Astrocyte (in vitro differentiated cells and primary cell): ENCODE measurements around the gene CLDN18. TPM values are rescaled to one million over a fixed set of nuclear protein-coding genes. Genes with fewer than 3 reads are reported as not detected.

ENCODE experiments used
- DNase-seq: peaks from one replicate; pipeline ENCODE4 v3.0.0-alpha.2; 2010; ENCODE audit warnings: low read depth
- FAIRE-seq: peaks from 2 replicates; lab custom pipeline; 2011; peaks lifted over from hg19 to GRCh38; lab: Jason Lieb, UNC
- H2AFZ ChIP-seq: 2 replicates; pipeline ENCODE4 v1.6.0; 2012; ENCODE audit warnings: low read depth, low read length, inconsistent platforms
- H3K27ac ChIP-seq: 2 replicates; pipeline ENCODE4 v1.5.1; 2011; ENCODE audit warnings: low read depth, low read length, inconsistent platforms
- H3K27me3 ChIP-seq: 2 replicates; pipeline ENCODE4 v1.6.0; 2011; ENCODE audit warnings: low read length, inconsistent platforms; ENCODE audit not compliant: insufficient read depth
- H3K36me3 ChIP-seq: 2 replicates; pipeline ENCODE4 v1.5.1; 2011; ENCODE audit warnings: low read length, inconsistent platforms; ENCODE audit not compliant: insufficient read depth
- H3K4me1 ChIP-seq: 2 replicates; pipeline ENCODE4 v1.5.1; 2011; ENCODE audit warnings: low read length, inconsistent platforms; ENCODE audit not compliant: insufficient read depth
- H3K4me2 ChIP-seq: 2 replicates; pipeline ENCODE4 v1.6.0; 2012; ENCODE audit warnings: low read length, inconsistent platforms
- H3K4me3 ChIP-seq: 2 replicates; pipeline ENCODE4 v1.5.1; 2011; ENCODE audit warnings: low read depth, mild to moderate bottlenecking, low read length, inconsistent platforms; ENCODE audit not compliant: insufficient read depth
- H3K79me2 ChIP-seq: 2 replicates; pipeline ENCODE4 v1.6.0; 2012; ENCODE audit warnings: mild to moderate bottlenecking, low read length, inconsistent platforms; ENCODE audit not compliant: insufficient read depth
- H3K9ac ChIP-seq: 2 replicates; pipeline ENCODE4 v1.6.0; 2012; ENCODE audit warnings: mild to moderate bottlenecking, low read length, inconsistent platforms
- H3K9me3 ChIP-seq: 2 replicates; pipeline ENCODE4 v1.5.1; 2012; ENCODE audit warnings: low read depth, mild to moderate bottlenecking, low read length, inconsistent platforms; ENCODE audit not compliant: insufficient read depth
- H4K20me1 ChIP-seq: 2 replicates; pipeline ENCODE4 v1.6.0; 2012; ENCODE audit warnings: low read length, inconsistent platforms; ENCODE audit not compliant: insufficient read depth
- H3K27ac Mint-ChIP-seq: one replicate; pipeline ENCODE4 v1.8.0; 2021; ENCODE audit warnings: mild to moderate bottlenecking, mixed read lengths; ENCODE audit not compliant: unreplicated experiment
- H3K27me3 Mint-ChIP-seq: one replicate; pipeline ENCODE4 v1.8.0; 2021; ENCODE audit warnings: low read depth, mixed read lengths; ENCODE audit not compliant: unreplicated experiment
- H3K36me3 Mint-ChIP-seq: one replicate; pipeline ENCODE4 v1.8.0; 2021; ENCODE audit warnings: low read depth, mixed read lengths; ENCODE audit not compliant: unreplicated experiment
- H3K4me1 Mint-ChIP-seq: one replicate; pipeline ENCODE4 v1.8.0; 2021; ENCODE audit warnings: low read depth, mixed read lengths; ENCODE audit not compliant: unreplicated experiment
- H3K4me3 Mint-ChIP-seq: one replicate; pipeline ENCODE4 v1.8.0; 2021; ENCODE audit warnings: mild to moderate bottlenecking, moderate library complexity, mixed read lengths; ENCODE audit not compliant: unreplicated experiment
- H3K9me3 Mint-ChIP-seq: one replicate; pipeline ENCODE4 v1.8.0; 2021; ENCODE audit warnings: mild to moderate bottlenecking, mixed read lengths; ENCODE audit not compliant: unreplicated experiment
- EZH2 ChIP-seq: IDR thresholded peaks from 2 replicates; pipeline ENCODE4 v1.6.1; 2012; ENCODE audit warnings: mild to moderate bottlenecking, low read length, inconsistent platforms; ENCODE audit not compliant: insufficient read depth
- total RNA-seq: library from RNA; stranded (reverse); gene quantifications from 2 replicates; pipeline ENCODE4 v1.2.1, GENCODE V29; 2021
- TF ChIP-seq, protein P1 (sequence below): IDR thresholded peaks from 2 replicates; pipeline ENCODE4 v1.5.1; 2011; ENCODE audit warnings: low read depth, mild to moderate bottlenecking, inconsistent platforms, low read length, moderate library complexity; ENCODE audit not compliant: insufficient read depth

Gene CLDN18
- total RNA-seq, 1 donor from 2014 or later, result not detected

DNA sequence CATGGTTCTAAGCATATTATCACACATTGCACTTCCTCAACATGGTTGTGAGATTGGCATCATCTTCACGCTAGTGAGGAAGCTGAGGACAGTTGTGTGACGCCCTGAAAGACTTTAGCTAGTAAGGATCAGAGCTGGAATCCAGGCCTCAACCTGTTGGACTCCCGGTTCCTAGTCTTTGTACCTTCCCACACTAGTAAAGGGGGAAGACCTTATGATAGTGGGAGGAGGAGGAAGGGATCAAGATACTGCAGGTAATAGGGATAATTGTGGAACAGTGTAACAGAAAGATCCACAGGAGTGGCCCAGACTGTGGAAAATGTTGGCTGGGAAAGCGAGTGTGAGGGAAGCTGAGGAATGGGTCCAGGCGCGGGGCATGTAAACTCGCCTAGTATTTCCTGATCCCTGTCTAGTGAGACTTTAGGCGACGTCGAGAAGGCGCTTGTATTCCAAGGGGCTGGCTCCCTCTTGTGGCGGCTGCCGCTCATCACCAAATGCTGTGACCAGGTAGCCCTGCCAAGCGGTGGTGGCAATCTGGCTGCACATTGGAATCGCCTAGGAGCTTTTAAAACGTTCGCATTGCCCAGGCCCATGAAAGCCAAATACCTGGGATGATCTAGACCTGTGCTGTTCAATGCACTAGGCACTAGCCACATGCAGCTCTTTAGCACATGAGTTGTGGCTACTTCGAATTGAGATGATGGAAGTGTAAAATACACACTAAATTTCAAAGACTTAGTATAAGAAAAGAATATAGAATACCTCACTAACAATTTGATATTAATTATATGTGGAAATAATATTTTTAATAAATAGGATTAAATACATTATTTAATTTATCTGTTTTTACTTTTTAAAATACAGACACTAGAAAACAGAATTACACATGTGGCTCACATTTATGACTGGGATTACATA, 38.8 kb upstream of the CLDN18 start:
- H3K79me2 ChIP-seq, result no peaks in the 10 kb centered on the region
- peaks cover 3% of the 10 kb centered on the region for H3K27me3 Mint-ChIP-seq
- H3K27ac Mint-ChIP-seq, result no peak overlapping the region
- H2AFZ ChIP-seq, result peak overlapping the region; percentile 68
- no peak overlapping the region for H3K4me3 ChIP-seq
- no peaks in the 10 kb centered on the region for H3K4me1 Mint-ChIP-seq
- peak overlapping the region; percentile 61 for H3K4me2 ChIP-seq
- no peaks in the 10 kb centered on the region for H3K9me3 Mint-ChIP-seq
- no peaks in the 10 kb centered on the region for H3K9me3 ChIP-seq
- H3K36me3 ChIP-seq, result no peaks in the 10 kb centered on the region
- H3K4me1 ChIP-seq, result no peaks in the 10 kb centered on the region
- peak; percentile 47 for FAIRE-seq
- H3K27ac ChIP-seq, result no peak overlapping the region
- H3K27me3 ChIP-seq, result peaks cover 4% of the 10 kb centered on the region
- H3K36me3 Mint-ChIP-seq, result no peaks in the 10 kb centered on the region
- DNase-seq, result peak; percentile 26
- no peak overlapping the region for H3K4me3 Mint-ChIP-seq
- H3K9ac ChIP-seq, result no peak overlapping the region
- no peaks in the 10 kb centered on the region for H4K20me1 ChIP-seq
- no peak for TF ChIP-seq EZH2
- TF ChIP-seq, protein P1, sequence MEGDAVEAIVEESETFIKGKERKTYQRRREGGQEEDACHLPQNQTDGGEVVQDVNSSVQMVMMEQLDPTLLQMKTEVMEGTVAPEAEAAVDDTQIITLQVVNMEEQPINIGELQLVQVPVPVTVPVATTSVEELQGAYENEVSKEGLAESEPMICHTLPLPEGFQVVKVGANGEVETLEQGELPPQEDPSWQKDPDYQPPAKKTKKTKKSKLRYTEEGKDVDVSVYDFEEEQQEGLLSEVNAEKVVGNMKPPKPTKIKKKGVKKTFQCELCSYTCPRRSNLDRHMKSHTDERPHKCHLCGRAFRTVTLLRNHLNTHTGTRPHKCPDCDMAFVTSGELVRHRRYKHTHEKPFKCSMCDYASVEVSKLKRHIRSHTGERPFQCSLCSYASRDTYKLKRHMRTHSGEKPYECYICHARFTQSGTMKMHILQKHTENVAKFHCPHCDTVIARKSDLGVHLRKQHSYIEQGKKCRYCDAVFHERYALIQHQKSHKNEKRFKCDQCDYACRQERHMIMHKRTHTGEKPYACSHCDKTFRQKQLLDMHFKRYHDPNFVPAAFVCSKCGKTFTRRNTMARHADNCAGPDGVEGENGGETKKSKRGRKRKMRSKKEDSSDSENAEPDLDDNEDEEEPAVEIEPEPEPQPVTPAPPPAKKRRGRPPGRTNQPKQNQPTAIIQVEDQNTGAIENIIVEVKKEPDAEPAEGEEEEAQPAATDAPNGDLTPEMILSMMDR, result peak; percentile 81

DNA sequence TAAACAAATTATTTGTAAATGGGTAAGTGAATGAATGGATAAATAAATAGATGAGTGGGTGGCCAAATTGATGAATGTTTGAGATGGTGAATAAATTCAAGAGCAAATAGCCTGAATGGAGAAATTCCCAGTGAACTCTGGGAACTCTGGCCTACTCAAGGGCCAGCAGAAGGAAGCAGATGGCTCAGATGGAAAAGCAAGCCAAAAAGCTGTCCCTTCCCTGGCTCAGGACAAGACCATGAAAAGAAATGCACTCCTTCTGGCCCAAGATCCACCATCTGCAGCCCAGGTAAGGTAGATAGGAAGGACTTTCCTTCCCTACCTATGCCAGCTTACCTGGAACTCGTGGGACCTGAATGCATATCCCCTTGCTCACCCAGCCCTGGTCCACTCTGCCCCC, 37.6 kb upstream of the CLDN18 start:
- no peak overlapping the region for H2AFZ ChIP-seq
- no peaks in the 10 kb centered on the region for H3K36me3 Mint-ChIP-seq
- H3K27me3 Mint-ChIP-seq, result peaks cover 3% of the 10 kb centered on the region
- TF ChIP-seq, protein P1, result no peak
- no peak for TF ChIP-seq EZH2
- no peak for FAIRE-seq
- no peak overlapping the region for H3K4me2 ChIP-seq
- no peaks in the 10 kb centered on the region for H3K4me1 ChIP-seq
- no peaks in the 10 kb centered on the region for H3K36me3 ChIP-seq
- peaks cover 4% of the 10 kb centered on the region for H3K27me3 ChIP-seq
- H3K9me3 ChIP-seq, result no peaks in the 10 kb centered on the region
- no peak overlapping the region for H3K27ac ChIP-seq
- no peaks in the 10 kb centered on the region for H3K79me2 ChIP-seq
- H3K4me1 Mint-ChIP-seq, result no peaks in the 10 kb centered on the region
- H3K4me3 ChIP-seq, result no peak overlapping the region
- no peak for DNase-seq
- no peak overlapping the region for H3K27ac Mint-ChIP-seq
- no peaks in the 10 kb centered on the region for H3K9me3 Mint-ChIP-seq
- H3K4me3 Mint-ChIP-seq, result no peak overlapping the region
- no peak overlapping the region for H3K9ac ChIP-seq
- no peaks in the 10 kb centered on the region for H4K20me1 ChIP-seq

DNA sequence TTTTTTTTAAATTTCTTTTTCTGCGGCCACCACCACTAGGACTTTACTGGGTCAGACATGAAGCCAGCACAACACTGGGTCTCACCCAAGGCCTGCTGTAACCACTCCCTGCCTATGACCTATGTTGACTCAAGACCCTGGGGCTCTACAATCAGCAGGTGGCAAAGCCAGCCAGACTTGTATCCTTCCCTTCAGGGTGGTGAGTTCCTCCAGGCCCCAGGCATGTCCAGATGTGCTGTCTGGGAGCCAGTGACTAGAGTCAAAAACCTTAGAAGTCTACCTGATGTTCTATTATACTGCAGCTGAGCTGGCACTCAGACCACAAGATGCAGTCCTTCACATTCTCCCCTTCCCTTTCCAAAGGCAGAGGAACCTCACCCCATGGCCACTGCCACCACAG, 31.6 kb upstream of the CLDN18 start:
- H3K36me3 Mint-ChIP-seq, result peaks cover 2% of the 10 kb centered on the region

More for the DNA sequence above, 31.6 kb upstream of the CLDN18 start:
- Histone ChIP-seq H3K4me3 (no peak overlapping the region), H4K20me1 (no peaks in the 10 kb centered on the region), H3K9ac (no peak overlapping the region), H3K4me2 (no peak overlapping the region), H2AFZ (no peak overlapping the region), H3K36me3 (no peaks in the 10 kb centered on the region), H3K27me3 (no peaks in the 10 kb centered on the region), H3K79me2 (no peaks in the 10 kb centered on the region), H3K27ac (no peak overlapping the region), H3K9me3 (no peaks in the 10 kb centered on the region), H3K4me1 (no peaks in the 10 kb centered on the region)
- no peak overlapping the region for H3K27ac Mint-ChIP-seq
- TF ChIP-seq, protein P1, result no peak
- no peak for TF ChIP-seq EZH2
- H3K4me1 Mint-ChIP-seq, result no peaks in the 10 kb centered on the region
- no peak for FAIRE-seq
- H3K27me3 Mint-ChIP-seq, result peaks cover 2% of the 10 kb centered on the region
- H3K9me3 Mint-ChIP-seq, result no peaks in the 10 kb centered on the region
- no peak for DNase-seq
- no peak overlapping the region for H3K4me3 Mint-ChIP-seq
